SK-MEL-5 (cell line): ENCODE measurements around the gene ZNF618. TPM values are rescaled to one million over a fixed set of nuclear protein-coding genes. Genes with fewer than 3 reads are reported as not detected.

Source experiments
- DNase-seq: peaks from one replicate; pipeline ENCODE4 v3.0.0-alpha.2; 2016; ENCODE audit warnings: low read depth, low spot score
- in situ Hi-C: cut with HindIII; loops from 2 replicates; pipeline ENCODE4 v1.10.0; 2016; ENCODE audit warnings: low sequenced_read_pairs, high pct_unique_total_duplicates, low pct_unique_long_range_greater_than_20kb
- total RNA-seq: library from RNA; depleted of rRNA; stranded (reverse); fragments of >200 nt; shearing (Covaris generic); gene quantifications from 2 replicates; pipeline ENCODE4 v1.2.3, GENCODE V29; 2014; rRNA removed

The ZNF618 gene
- total RNA-seq, 1 experiment from 2014 or later, result 2.2 TPM

DNA sequence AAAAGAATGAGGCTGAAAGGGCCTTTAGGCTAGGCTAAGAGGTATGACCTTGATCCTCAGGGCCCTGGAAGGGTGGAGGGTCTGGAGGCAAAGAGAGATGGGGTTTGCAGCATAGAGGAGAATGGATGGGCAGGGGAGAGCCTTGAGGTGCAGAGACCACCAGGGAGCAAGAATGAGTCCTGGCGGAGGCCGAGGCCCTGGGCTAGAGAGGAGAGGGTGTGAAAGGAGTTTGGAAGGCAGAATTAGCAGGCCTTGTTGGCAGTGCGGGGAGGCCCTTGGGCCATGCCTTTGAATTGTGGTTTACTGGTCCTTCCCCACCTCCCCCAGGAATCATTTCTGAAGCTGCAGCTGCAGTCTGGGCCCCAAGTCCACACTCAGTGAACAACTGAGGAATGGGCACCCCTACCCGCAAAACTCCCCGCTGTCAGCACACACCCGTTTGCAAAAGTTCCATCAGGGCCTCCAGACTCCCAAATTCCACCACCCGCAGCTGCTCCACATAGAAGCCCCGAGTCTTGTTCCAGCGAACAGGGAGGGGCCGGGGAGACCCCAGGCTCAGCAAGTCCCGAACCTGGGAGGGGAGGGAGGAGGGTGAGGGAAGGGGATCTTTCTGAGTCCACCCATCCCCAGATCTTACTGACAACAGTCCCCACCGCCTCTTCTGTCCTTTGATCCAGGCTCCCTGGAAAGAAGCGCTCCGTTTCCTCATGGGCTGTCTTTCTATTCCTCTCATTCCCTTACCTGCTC is 220.9 kb downstream of the ZNF618 start:
- no peak for DNase-seq
- in situ Hi-C loops, result no loop called here

DNA sequence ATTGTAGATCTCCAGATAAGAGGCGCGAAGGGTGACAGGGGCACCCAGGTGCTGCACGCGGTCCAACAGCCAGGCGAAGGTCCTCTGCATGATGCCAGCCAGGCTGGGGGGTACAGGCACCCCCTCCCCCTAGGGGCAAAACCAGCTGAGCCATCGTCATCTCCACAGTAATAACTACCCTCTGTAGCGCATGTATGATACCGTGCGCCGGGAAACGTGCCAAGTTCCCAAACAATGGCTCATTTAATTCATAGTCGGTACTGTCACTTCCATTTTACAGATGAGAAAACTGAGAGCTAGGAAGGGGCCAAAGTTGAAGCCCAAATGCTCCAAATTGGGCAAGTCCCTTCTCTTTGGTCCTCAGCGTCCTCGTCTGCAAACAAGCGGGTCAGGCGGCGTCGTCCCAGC is 221.5 kb downstream of the ZNF618 start:
- in situ Hi-C loops, result no loop called here
- DNase-seq, result peak; percentile 51

DNA sequence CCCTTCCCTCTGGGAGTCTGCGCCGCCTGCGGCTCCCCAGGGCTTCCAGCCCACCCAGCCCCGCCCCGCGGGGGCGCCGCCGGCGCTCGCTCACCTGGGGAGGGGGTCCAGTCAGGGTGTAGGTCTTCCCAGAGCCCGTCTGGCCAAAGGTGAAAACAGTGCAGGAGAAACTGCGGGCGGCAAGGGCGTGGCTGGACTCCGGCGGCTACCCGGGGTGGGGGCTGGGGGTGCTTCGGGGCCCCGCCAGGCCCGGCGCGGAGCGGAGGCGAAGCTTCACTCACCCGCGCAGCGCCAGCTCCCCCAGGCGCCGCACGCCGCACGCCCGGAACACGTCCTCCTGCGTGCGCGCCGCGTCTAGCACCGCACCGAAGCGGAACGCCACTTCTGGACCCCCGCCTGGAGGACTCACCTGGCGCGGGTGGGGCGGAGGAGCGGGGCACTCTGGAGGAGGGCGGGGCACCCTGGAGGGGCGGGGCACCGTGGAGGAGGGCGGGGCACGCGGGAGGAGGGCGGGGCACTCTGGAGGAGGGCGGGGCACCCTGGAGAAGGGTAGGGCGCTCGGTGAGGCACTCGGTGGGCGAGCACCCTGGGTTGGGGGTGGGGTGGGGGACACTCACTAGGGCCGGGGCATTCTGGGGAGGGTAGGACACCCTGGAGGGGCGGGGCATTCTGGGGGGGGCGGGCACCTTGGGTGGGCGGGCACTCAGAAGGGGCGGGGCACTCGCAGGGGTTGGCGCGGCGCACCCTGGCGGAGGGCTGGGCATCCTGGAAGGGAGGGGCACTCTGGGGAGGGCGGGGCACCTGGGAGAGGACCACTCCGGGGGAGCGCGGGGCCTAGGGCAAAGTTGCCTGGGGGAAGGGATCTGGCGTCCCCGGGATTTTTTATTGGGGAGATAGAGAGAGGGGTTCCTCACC is 222.2 kb downstream of the ZNF618 start:
- DNase-seq, result peak; percentile 40
- in situ Hi-C loops, result no loop called here

DNA sequence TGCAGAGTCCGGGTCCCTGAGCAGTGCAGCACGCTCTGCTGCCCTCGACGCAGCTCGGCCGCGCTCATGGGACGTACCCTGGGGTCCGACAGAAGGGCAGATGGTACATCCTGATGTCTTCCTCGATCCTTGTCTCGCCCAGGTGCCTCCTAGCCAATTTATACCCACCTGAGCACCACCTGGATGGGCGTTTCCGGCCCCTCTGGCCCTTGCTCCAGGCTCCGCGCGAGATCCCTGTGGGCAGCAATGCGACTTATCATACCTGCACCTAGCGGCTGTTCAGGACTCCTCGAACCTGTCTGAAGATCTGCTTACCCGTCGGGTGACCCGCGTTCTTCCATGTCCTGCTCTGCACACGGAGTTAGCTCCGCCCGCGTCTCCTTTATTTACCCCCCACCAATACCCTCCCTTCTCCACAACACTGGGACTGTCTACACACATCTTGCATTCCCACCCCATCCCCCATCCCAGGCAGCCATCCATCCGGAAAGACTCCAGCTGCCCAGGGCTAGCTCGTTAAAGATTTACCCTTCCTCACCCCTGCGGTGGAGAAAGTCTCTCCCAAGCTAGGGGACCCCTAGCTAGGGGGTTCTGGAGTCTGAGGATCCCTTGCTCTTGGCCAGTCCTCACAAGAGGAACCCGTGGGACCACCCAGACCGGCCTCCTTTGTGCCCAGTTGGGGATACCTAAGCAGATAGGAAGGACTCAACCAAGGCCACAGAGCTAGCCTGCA is 223.0 kb downstream of the ZNF618 start, which contains the start of gene KIF12:
Gene KIF12, minus strand, starts transcription at position 357 of the 733 bp plus-strand sequence. Its CDS starts 16 bp downstream, at position 341.
- in situ Hi-C loops, result no loop called here

DNA sequence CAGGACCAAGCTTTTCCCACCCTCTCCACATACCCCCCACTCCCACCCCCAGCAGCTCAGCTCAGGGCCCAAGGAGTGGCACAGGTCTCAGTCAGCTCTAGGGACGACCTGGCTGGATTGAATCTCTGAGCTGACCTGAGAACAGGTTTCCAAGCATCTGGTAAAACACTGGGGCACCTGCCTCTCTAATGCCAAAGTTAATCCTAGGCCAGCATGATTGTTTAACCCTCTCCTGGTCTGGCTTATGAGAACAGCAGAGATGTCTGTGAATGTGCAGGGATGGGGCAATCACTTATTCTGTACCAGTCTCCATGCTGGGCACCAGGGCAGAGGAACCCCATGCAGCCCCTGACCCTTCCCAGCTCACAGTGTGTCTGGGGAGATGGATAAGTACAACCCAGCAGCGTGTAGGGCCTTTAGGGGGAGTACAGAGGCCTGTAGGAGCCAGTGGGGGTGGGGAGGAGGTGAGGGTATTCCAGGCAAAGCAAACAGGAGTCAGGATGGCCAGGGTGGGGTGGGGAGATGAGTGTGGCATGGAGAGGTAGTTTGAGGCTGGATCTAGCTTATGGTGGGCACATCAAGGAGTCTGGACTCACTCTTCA is 223.7 kb downstream of the ZNF618 start:
- in situ Hi-C loops, result no loop called here
- no peak for DNase-seq

More for the DNA sequence above, 223.0 kb downstream of the ZNF618 start, which contains the start of gene KIF12:
- no peak for DNase-seq

DNA sequence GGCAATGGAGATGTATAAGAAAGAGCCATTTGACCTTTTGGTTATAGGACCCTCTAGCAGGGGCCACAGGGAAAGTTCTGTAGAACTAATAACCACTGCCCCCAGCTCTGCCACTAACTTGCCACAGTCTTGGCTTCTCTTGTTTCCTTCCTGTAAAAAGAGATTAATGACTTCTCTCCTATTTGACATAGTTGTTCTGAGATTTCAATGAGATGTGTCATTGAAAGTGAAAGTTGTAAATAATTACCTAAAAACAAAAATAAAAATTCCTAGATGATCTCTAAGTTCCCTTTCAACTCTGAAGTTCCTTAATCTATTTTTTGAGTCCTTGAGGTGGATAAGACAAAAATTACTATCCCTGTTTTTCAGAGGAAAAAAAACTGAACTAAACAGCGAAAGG is 224.4 kb downstream of the ZNF618 start:
- in situ Hi-C loops, result no loop called here
- no peak for DNase-seq

DNA sequence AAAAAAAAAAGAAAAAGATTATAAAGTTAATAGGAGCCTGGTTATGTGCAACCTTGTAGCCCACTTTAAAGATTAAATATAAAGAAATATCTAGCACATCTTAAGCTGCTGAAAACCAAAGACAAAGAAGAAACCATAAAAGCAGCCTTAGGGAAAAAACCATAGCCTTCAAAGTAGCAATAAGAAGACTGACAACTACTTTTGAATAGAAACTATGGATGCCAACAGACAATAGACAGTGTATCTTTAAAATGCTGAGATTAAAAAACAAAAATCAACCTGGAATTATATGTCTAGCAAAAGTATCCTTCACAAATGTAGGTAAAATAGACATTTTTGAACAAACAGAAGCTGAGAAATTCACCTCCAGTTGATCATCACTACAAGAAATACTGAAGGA is 226.4 kb downstream of the ZNF618 start:
- in situ Hi-C loops, result no loop called here
- DNase-seq, result no peak

DNA sequence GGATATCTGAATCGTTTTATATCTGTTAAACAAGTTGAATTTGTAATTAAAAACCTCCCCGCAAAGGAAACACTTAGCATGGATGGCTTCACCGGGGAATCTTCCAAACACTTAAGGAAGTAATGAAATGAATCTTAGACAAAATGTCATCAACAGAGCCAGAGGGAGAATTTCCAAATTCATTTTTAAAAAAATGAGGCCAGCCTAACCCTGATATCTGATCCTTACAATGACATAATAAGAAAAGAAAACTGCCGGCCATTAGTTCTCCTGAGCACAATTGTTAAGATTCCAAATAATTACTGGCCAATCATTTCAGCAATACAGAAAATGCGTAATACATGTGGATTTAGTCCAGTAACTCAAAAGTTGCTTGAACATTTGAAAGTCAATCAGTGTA is 229.1 kb downstream of the ZNF618 start:
- in situ Hi-C loops, result no loop called here
- DNase-seq, result no peak

Other genes starting within 250 kb of the ZNF618 start
- not detected in 2 replicates for gene AMBP, start 202.0 kb downstream of the ZNF618 start, total RNA-seq
- gene KIF12, start 223.0 kb downstream of the ZNF618 start, total RNA-seq, result 0.82 TPM in 1 of 2 replicates, not detected in the other